Nucleus accumbens (tissue), 56 donors: ENCODE data around the gene STXBP3.
"Not testable (repeated sequence)": the region's sequence is repeated elsewhere in the genome, so short reads cannot be mapped to it uniquely, and the experiment has no call there.

Experiments
- DNase-seq, 56 donors: peaks; one replicate each; lab custom pipeline; 2025; lab: John Stamatoyannopoulos, UW

Gene STXBP3

DNA sequence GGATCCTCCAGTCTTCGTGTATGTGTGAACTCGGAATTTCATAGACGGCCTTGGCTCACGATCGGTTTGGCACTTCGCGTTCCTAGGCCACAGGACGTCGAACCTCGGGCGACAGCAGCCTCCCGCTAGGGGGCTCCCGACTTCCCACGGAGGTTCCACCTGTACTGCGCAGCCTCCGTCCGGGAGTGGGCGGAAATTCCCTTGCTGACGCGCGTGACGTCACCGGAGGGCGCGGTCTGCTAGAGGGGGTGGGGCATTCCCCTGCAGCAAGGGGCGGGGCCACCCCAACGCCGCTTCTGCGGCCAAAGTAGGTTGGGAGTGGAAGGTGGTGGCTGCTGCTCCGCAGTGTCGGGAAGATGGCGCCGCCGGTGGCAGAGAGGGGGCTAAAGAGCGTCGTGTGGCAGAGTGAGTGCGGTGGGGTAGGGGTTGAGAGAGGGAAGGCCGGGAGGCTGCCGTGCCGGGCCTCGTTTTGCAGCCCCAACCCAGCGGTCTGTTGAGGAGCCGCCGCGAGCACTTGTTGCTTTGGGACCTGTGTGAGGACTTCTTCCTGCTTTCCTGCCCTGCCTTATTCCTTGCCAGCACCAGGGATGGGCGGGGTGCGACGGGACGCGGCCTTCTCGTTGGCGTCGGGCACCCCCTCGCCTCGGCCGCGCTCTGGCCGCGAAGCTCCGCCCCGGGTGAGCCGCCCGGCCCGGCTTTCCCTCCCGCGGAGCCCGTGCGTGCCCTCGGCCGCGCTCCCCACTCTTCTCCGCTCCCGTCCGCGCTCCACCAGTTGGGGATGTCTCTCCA lies at the start of gene STXBP3:
TSS of gene STXBP3 (plus strand) at position 293 of the 789 bp plus-strand sequence. CDS start at position 357, 64 bp downstream.
- DNase-seq: peak; percentile 81 to 99 (median 97)

- no peak for DNase-seq
Measured at GRCh38 chr1:108699375-108700332, 46.8 kb upstream of the STXBP3 start.

GRCh38 chr1:108701176-108701849 lies 45.2 kb upstream of the STXBP3 start:
- no peak for DNase-seq

- DNase-seq: not testable (repeated sequence)
Measured at GRCh38 chr1:108702109-108702508, 44.4 kb upstream of the STXBP3 start.

DNA sequence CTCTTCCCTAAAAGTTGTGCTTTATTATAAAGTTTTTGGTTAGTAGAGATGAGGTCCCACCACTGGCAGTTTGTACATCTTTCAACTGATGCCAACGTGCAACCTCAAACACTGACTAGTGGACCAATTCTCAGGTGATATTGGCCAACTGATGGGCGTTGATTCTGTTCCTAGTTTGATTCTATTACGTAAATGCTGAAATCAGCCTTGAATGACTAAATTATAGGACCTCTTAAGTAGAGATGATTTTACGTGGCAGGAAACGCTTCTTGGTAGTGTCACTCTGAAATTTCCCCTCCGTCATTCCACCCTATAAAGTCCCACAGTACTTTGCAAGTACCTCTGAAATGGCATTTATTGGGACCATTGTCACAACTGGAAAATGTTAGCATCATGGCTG lies 42.5 kb upstream of the STXBP3 start:
- no peak for DNase-seq

DNA sequence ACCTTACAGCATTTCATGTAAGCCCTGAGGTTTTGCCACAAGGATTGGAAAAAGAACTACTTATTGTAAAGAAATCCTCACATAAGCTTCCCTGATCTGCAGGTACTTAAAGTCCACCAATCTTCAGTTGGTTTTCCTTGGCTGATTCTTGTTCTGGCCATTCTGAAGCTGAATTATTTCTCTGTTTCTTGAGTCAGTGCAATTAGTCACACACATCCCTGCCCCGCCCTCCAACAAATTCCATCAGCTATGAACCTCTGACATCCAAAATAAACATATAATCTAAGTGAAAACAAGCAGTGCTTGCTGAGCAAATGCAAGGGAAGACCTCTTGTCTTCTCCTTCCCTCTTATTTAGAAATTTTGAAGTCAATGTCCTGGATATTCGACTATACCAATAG lies 42.0 kb upstream of the STXBP3 start:
- DNase-seq: no peak

DNA sequence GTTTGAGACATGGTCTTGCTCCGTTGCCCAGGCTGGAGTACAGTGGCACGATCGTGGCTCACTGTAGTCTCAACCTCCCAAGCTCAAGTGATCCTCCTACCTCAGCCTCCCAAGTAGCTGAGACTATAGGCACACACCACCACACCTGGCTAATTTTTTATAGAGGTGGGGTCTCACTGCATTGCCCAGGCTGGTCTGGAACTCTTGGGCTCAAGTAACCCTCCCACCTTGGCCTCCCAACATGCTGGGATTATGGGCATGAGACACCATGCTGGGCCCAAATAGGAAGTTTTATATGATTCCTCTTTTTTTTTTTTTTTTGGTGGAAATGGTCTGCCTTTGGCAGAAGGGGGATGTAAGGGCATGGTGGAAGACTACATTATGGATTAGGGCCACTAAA lies 39.8 kb upstream of the STXBP3 start:
- DNase-seq: no peak

GRCh38 chr1:108708691-108709660 lies 37.5 kb upstream of the STXBP3 start:
- no peak for DNase-seq

- no peak for DNase-seq
Measured at GRCh38 chr1:108712606-108713150, 33.8 kb upstream of the STXBP3 start, which contains the start of gene FNDC7. Gene FNDC7, plus strand, starts transcription at chr1:108712908. Its CDS starts 26 bp downstream, at chr1:108712934.

- DNase-seq: no peak
Measured at GRCh38 chr1:108715932-108716331, 30.5 kb upstream of the STXBP3 start.

GRCh38 chr1:108716437-108717230 lies 29.8 kb upstream of the STXBP3 start:
- no peak for DNase-seq

GRCh38 chr1:108717774-108718316 lies 28.6 kb upstream of the STXBP3 start:
- peak in 7 of 56 donors; percentile 8 to 35 (median 18) for DNase-seq

- peak in 3 of 56 donors; percentile 7 to 45 (median 30) for DNase-seq
Measured at GRCh38 chr1:108718927-108719655, 27.4 kb upstream of the STXBP3 start.

DNA sequence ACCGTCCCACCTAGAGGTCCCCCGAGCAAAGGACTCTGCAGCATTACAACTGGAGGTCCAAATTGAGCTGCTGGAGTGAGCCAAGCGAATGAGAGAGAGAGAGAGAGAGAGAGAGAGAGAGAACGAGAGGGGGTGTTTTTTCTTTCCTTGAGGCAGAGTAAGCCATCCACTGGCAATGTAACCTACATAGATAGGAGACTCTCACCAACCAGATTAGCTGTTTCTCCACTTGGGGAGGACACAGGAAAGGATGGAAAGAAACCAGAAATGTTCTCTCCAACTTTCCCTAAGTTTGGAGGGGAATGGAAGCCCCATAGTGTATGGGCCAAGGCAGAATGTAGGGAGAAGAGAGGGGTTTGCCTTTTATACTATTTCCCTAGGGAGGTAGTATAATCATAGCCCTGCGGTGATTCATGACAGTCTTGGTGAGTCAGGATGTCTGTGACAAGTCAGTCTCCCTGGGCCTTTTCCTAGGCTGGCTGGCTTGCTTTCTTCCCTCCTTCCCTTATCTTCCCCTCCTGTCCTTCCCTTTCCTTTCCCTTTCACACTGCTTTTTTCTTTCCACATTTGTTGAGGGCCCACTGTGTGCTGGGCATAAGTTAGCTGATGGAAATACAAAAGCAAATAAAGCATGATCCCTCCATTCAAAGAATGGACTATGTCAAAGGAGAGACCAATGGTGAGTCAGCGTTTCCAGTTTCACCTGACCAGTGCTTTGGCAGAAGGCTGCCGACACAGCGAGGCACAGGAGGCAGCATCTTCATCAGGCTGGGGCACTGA lies 26.6 kb upstream of the STXBP3 start:
- DNase-seq: peak in 3 of 56 donors; percentile 11 to 21 (median 12)

- peak in 2 of 56 donors; percentile 5 to 54 for DNase-seq
Measured at GRCh38 chr1:108722292-108722691, 24.2 kb upstream of the STXBP3 start.

DNA sequence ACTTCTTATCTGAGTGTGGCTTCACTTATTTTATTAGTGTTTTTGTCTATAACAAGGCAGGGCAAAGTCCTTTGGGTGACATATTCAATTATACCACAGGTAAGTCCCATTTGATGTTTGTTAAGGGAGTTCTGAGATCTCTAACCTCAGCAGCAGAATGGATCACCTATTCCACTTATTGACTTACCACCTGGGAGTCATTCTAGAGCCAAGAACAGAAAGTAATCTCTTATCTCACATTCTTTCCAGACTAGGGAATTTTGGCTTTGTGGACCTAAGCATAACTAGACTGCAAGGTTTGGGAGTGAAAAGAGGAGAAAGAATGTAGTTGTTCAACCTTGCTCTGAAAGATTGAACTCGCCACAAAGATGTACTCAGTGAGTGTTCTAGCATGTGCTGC lies 20.6 kb upstream of the STXBP3 start:
- DNase-seq: no peak
